ENCODE measurements around the gene CCDC170.
A peak's percentile ranks its signal among the peaks of the same experiment; 100 is the strongest.

The CCDC170 gene

DNA sequence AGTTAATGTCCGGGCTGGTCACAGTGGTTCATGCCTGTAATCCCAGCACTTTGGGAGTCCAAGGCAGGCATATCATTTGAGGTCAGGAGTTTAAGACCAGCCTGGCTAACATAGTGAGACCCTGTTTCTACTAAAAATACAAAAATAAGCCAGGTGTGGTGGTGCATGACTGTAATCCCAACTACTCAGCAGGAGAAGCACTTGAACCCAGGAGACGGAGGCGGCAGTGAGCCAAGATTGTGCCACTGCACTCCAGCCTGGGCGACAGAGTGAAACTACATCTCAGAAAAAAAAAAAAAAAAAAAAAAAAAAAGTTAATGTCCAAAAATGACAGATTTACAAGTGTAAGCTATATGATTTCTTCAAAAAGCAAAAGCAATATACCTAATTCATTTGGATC is 124.9 kb downstream of the CCDC170 start:
- no peak for DNase-seq (ENCODE audit: low spot score)

DNA sequence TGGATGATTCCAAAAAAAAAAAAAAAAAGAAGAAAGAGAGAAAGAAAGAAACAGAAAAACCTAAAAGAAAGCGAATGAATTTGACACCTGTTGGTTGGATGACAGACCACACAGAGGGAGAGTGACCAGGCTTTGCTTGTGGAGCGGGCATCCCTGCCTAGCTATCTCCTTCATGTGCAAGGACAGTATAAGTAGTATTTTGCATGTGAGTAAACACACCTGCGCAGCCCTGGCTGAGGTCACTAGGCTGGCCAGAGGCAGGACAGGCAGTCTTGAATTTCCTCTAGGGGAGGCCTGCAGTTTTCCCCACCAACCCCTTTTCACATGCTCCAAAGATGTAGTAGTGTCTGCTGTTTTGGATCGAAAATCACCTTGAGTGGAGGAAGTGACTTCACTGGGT is 126.4 kb downstream of the CCDC170 start:
- DNase-seq (ENCODE audit: low spot score): no peak

DNA sequence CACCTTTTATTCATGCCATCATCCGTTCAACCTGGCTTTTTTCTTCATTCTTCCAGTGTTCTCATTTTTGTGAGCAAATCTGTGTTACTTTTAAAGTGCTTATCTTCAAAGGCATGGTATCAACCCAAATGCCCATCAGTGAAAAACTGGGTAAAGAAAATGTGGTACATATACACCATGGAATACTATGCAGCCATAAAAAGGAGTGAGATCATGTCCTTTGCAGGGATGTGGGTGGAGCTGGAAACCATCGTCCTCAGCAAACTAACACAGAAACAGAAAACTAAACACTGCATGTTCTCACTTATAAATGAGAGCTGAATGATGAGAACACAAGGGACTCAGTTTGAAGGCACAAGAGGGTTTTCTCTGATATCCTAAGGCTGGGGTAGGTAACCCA is 130.3 kb downstream of the CCDC170 start:
- DNase-seq (ENCODE audit: low spot score): no peak

DNA sequence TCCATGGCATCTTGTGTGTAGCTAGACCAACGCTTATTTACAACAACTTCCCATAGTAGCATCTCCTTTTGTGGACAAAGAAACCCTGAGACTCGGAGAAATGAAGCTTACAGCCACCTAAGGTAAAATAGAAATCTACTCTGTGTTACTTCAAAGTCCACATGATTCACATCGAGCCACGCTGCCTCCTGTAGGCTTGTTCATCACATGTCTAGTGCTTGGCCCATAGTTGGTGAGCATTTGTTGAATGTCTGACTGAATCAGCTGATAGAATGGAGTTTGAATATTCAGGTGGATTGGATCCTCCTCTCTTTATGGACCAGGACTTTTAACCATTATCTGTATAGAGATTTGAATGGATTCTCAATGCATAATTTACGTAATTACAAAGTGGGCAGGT is 130.7 kb downstream of the CCDC170 start:
- DNase-seq (ENCODE audit: low spot score): no peak

DNA sequence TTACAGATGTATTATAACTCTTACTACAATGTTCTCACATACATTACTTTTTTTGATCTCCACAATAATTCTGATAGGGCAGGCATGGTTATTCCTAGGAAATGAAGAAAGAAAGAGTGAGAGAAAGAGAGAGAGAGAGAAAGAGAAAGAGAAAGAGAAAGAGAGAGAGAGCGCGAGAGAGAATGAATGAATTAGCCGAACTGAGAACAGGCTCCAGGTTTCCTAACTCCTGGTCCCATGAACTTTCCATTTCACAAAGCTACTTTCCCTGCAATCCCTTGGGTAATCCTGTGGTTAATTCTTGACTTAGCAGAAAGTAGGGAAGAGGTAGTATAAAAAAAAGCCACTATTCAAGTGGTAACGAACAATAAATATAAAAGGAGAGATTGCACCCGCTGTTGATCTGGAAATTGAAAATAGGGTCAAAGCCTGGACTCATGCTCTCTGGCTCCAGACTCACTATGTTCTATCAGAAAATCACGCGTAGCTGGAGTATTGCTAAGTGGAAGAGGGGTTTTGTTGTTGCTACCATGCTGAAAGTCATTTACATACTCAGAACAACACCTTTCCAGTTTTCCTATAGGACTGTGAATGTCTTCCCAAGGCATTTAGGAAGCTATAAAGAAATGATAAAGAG is 131.2 kb downstream of the CCDC170 start:
- DNase-seq (ENCODE audit: low spot score): no peak

DNA sequence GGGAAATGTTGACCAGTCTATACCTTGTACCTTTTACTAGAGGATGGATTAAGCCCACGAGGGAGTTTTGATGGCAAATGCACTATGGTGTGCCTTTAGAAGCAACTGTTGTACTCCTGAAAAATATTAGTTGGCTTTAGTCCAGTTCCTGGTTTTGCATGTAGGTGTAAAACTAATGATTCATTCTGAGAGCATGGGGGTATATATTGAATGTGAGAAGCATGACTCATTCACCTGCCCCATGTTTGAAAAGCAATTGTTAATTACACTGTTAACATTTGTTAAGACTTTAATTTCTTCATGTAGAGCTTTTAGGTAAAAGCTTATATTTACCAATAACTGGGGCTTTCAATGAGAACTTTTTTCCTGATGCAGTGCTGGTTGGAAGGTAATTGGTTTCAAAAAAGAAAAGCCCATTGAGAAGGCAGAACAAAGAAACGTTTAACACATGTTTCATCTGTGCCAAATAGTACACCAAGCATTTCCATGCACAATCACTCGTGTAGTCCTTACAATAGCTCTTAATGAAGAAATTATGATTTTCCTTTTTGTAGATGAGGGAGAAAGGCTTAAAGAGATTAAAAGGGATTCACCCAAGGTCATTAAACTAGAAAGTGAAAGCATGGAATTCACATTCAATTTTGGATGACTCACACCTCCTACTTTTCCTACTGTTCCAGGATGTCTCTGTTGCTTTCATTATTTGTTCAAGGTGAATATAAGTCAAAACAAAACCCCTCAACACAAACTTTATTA is 134.1 kb downstream of the CCDC170 start:
- DNase-seq (ENCODE audit: low spot score): no peak

DNA sequence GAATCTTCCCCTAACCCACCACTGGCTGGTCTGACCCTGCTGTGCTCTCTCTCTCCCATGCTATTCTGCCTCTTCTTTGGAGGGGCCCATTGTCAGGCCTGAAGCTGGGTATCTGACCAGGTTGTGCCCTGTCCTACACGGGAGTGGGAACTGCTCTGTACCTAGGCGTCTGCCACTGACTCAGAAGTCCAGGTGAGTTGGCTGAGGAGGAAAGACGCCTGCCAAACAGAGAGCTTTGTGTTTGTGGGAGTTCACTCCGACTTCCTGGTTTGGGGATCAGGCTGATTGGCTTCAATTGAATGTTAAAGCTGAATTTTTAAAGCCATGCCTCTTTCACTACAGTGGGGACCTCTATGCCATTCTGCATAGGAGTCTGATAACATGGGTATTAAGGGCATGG is 136.0 kb downstream of the CCDC170 start:
- no peak for DNase-seq (ENCODE audit: low spot score)

DNA sequence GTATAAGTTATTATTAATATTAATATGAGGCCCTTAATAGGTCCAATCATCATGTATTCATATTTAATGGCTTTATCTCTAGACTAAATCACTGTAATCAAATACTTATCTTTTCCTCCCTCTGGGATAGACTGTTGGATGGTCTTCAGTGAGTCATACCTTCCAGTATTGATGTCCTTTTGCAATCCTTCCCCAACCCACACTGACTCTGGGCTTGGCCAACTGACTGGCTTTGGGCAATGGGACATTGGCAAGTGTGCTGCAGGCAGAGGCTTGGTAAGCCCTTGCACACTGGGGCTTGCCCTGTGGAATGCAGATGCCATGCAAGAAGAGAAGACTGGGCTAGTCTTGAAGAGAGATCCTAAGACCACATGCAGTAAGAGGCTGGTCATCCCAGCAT is 136.6 kb downstream of the CCDC170 start:
- DNase-seq (ENCODE audit: low spot score): no peak

DNA sequence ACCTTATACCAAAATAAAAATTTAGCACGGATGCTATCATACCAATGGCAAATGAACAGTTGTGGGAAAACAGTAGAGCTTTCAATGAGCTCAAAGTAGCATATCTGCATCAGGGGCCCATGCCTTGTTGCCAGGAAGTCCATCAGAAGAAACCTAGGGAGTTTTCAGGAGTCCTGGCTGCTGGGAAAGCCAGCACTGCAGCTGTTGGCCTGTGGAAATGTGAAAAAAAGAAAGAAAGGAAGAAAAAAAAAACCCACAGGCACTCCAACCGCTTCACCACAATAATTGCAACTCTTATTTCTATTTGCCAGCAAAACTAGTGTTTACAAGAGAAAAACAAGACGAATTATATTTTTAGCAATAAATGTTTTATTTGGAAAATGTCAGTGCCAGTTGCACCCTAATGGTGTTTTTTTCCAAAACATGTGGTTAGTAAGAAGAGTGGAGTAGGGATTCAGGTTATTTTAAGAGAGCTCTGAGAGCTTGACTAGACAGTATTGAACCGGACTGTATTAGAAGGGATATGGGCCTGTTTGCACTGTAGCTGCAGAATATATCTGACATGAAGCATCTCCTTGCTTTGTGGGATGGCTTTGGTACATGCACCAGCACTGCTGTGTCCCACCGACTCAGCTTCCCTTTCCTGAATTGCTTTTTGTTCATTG is 137.3 kb downstream of the CCDC170 start:
- DNase-seq (ENCODE audit: low spot score): no peak

DNA sequence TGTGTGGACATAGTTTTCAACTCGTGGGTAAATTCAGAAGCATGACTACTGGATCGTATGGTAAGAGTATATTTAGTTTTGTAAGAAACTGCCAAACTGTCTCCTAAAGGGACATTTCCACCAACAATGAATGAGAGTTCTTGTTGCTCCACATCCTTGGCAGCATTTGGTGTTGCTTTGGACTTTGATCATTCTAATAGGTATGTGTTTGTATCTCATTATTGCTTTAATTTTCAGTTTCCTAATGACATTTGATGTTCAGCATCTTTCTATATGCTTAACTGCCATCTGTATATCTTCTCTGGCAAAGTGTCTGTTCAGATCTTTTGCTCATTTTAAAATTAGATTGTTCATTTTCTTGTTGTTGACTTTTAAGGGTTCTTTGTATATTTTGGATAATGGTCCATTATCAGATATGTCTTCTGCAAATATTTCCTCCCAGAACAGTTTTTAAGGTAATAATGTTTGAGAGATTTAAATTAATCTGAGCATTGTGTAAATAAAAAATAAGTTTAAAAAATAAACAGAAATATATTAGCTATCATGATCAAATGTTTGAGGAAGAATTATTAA is 138.7 kb downstream of the CCDC170 start:
- DNase-seq (ENCODE audit: low spot score): no peak

DNA sequence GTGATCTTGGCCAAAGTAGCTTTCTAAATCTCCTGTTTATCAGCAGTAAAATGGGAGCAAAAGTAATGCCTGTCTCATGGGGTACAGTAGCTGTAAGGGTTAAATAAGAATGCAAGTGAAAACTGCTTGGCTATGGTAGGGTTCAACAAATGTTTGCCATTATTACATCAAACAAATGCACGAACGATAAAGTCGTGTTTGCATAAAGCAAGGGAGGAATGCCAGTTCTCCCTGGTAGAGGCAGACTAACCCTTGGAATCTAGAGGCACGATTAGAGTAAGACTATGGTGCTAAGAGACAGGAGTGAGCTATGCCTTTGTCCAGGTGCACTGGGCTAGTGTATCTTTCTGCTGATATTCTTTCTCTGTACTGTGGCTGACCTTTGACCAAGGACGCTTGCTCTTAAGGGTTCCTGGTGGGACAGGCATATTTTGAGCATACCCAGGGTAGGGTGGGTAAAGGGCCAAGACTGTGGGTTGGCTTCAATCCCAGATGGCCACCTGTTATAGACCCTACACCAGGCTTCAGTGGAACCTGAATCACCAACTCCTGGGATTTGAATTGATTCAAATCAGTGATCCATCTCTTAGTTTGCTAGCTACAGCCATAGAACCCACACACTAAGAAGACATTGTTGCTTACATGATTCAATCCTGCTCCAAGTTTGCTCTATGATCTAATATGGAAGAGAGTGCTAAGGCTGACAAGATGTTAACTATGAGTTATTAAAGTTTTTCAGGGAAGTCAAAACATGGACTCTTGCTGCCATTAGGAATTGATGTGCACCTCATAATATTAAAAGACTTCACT is 139.9 kb downstream of the CCDC170 start:
- no peak for DNase-seq (ENCODE audit: low spot score)

DNA sequence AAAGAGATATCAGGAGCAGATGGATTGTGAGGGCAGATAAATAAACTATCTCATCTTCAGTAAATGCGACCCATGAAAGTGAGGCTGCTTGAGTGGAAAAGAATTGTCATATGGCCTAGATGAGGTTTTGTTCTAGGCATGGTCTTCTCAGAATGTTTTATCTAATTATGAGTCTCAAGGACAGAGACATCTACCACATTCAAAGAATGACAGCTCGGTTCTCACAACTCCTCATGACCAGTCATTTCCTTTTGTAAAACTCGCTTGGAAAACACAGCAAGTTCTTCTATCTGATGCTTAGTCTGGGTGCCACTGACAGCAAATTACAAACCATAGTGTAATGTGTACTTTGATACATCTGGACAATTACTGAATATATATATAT is 140.5 kb downstream of the CCDC170 start:
- DNase-seq (ENCODE audit: low spot score): no peak

DNA sequence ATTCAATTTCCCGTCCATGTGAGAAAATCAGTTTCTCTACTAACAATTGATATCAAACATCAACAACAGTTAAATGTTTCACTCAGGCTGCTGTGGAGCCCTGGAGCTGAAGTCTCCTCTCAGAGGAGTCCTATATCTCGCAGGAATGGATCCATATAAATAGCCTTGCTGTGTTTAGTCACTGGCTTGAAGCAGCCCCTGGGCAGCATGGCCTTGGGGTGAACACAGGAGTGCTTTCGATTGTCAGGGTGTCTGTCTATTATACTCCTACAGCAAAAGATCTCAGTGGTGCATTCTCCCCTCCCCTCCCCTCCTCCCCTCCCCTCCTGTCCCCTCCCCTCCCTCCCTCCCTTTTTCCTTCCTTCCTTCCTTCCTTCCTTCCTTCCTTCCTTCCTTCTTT is 141.9 kb downstream of the CCDC170 start:
- no peak for DNase-seq (ENCODE audit: low spot score)

DNA sequence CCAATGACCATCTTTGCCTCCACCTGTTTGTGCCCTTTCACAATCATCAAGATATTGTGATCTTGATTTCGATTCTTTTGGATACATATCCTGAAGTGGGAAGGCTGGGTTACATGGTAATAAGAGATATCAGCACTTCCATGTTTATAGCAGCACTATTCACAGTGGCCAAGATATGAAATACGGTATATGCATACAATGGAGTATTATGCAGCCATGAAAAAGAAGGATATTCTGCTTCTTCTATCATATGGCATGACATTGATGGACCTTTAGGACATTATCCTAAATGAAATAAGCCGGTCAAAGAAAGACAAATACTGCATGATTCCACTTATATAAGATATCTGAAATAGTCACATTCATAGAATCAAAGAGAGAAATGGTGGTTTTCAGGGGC is 144.0 kb downstream of the CCDC170 start:
- DNase-seq (ENCODE audit: low spot score): no peak

DNA sequence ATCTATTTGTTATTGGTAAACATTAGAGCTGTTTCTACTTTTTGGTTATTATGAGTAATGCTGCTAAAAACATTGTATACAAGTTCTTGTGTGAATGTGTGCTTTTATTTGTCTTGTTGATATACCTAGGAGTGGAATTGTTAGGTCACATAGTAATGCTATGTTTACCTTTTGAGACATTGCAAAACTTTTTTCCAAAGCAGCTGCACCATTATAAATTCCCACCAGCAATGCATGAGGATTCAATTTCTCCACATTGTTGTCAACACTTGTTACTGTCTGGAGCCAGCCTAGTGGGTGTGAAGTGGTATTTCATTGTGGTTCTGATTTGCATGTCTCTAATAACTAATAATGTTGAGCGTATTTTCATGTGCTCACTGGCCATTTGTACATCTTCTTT is 145.9 kb downstream of the CCDC170 start:
- DNase-seq (ENCODE audit: low spot score): no peak

DNA sequence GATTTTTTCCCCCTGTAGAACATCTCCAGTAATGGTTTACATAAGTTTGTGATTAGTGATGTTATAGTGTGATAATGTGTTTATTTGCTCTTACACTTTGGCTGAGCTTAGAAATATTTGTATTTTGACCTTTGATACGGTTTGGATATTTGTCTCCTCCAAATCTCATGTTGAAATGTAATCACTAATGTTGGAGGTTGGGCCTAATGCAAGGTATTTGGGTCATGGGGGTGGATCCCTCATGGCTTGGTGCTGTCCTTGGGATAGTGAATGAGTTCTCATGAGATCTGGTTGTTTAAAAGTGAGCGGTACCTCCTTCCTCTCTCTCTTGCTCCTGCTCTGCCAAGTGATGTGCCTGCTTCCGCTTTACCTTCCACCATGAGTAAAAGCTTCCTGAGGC is 147.2 kb downstream of the CCDC170 start:
- no peak for DNase-seq (ENCODE audit: low spot score)

DNA sequence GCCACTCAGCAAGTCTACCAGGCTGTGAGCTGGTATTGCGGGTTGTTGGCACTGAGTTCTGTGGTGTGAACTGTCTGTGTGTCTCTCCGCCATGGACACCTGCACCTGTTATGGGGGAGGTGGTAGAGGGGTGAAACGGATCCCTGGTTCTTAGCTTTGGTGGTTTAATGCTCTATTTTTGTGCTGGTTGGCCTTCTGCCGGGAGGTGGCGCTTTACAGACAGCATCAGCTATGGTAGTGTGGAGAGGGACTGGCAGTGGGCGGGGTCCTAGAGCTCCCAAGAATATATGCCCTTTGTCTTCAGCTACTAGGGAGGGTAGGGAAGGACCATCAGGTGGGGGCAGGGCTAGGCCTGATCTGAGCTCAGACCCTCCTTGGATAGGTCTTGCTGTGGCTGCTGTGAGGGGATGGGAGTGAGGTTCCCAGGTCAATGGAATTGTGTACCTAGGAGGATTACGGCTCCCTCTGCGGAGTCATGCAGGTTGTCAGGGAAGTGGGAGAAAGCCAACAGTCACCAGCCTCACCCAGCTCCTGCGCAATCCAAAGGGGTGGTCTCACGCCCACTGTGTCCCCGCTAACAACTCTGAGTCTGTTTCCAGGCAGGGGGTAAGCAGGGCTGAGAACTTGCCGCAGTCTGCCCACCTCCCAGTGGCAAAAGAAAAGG is 154.3 kb downstream of the CCDC170 start:
- peak; percentile 31 for DNase-seq (ENCODE audit: low spot score)

DNA sequence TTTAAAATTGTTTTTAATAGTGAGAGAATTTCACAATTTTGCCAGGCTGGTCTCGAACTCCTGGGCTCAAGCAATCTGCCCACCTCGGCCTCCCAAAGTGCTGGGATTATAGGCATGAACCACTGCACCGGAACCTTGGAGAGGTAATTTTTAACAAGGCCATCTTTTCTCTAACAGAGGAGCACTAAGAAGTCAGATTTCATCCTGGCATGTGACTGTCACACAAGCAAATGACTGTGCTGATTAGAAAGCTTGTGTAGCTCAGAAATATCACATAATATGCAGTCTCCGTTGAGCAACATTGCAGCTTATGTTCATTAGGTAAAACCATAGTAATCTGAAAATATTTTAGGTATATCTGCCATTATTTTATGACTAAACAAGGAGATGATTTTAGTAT is 156.0 kb downstream of the CCDC170 start:
- DNase-seq (ENCODE audit: low spot score): no peak

DNA sequence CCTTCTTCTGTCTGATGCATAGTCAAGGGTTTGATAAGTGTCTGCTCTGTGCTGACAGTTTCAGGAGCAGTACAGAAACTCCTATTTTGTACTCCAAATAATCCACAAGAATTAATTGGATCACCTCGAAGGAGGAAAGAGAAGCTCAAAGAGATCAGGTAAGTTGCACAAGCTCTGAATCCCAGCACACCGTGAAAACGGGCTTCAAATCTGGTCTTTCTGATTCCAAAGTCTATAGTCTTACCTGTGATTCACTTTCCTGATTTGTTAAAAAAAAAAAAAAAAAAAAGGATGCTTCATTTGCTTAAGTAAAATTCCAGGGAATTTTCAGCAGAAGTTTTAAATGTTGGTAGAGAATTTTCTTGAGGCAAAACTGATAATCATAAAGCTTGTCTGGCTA is 157.8 kb downstream of the CCDC170 start:
- DNase-seq (ENCODE audit: low spot score): no peak

DNA sequence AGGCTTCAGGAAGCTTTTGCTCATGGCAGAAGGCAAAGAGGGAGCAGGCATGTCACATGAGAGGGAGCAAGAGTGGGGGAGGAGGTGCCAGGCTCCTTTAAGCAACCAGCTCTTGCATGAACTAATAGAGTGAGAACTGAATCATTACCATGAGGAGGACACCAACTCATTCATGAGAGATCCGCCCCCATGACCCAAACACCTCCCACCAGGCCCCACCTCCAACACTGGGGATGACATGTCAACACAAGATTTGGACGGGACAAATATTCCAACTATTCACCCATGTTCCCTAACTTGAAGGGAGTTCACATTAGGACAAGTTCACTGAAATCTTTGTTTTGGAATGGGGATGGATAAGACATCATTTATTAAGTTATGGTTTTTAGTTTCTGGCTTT is 158.5 kb downstream of the CCDC170 start:
- no peak for DNase-seq (ENCODE audit: low spot score)

DNA sequence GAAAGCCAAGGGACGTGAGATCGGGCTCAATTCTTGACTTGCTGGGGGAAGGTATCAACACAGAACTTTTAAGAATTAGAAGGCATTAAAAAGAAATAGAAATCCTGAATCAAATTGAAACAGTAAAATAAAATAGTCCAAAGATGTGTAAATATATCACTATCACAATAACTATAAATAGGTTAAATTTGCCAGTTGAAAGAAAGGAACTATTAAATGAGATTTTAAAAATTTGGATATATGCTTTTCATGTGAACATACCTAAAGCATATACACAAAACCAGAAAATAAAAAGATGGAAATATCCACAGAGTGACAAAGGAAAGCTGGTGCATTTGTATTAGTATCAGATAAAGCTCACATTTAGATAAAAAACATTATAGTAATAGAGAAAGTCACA is 161.3 kb downstream of the CCDC170 start:
- DNase-seq (ENCODE audit: low spot score): no peak

DNA sequence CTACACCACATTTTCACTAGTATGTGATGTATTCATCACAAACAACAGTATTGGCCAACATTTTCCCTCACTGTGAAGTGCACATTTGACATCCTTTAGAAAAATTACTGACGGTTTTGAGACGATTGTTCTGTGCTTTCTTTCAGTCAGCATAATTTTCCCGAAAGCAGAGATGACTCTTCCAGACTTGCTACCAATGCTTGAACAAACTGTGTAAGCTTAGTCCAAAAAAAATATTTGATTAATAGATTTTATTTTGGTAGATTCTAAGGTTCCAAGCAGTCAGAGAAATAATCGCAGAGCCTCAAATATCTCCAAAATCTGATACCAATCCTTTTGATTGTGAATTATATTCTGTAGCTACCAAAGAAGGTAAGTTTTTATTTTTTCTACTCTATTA is 162.6 kb downstream of the CCDC170 start:
- no peak for DNase-seq (ENCODE audit: low spot score)

Measured in D341Med (cell line).